HL-60 (cell line): ENCODE measurements around the gene GRID1.

ENCODE experiments used
- DNase-seq, 2 experiments: peaks; one replicate each; pipeline ENCODE4 v3.0.0-alpha.2; 2010 to 2020; ENCODE audit warnings: low read depth in 1 of 2, low spot score in 1 of 2
- H3K27ac ChIP-seq: fragments of 250-450 bp; sonication (Bioruptor Pico); replicated peaks from 2 replicates; pipeline ENCODE4 v1.5.1; 2020; ENCODE audit warnings: mild to moderate bottlenecking, moderate library complexity
- H3K27me3 ChIP-seq: fragments of 250-450 bp; sonication (Bioruptor Pico); 2 replicates; pipeline ENCODE4 v1.5.1; 2021; ENCODE audit warnings: mild to moderate bottlenecking, moderate library complexity; ENCODE audit not compliant: insufficient read depth, poor library complexity, severe bottlenecking
- H3K4me3 ChIP-seq: replicated peaks from 2 replicates; pipeline ENCODE4 v1.5.1; 2011; ENCODE audit warnings: mild to moderate bottlenecking, control low read depth, low read length; ENCODE audit not compliant: insufficient read depth
- GABPA ChIP-seq: IDR thresholded peaks from 2 replicates; pipeline ENCODE4 v1.6.1; 2012; ENCODE audit warnings: low read depth
- POLR2AphosphoS5 ChIP-seq: IDR thresholded peaks from 2 replicates; pipeline ENCODE4 v1.6.1; 2012; ENCODE audit warnings: low read depth
- SPI1 ChIP-seq: IDR thresholded peaks from 2 replicates; pipeline ENCODE4 v1.6.1; 2012; ENCODE audit warnings: low read depth, mild to moderate bottlenecking, borderline replicate concordance
- TF ChIP-seq, protein P1 (sequence below): IDR thresholded peaks from 2 replicates; pipeline ENCODE4 v1.6.1; 2012; ENCODE audit warnings: low read depth; ENCODE audit not compliant: insufficient replicate concordance
- TF ChIP-seq, protein P2 (sequence below): IDR thresholded peaks from one replicate; pipeline ENCODE4 v1.5.1; 2011; ENCODE audit warnings: low read length, control low read depth, inconsistent platforms; ENCODE audit not compliant: insufficient read depth

The GRID1 gene

DNA sequence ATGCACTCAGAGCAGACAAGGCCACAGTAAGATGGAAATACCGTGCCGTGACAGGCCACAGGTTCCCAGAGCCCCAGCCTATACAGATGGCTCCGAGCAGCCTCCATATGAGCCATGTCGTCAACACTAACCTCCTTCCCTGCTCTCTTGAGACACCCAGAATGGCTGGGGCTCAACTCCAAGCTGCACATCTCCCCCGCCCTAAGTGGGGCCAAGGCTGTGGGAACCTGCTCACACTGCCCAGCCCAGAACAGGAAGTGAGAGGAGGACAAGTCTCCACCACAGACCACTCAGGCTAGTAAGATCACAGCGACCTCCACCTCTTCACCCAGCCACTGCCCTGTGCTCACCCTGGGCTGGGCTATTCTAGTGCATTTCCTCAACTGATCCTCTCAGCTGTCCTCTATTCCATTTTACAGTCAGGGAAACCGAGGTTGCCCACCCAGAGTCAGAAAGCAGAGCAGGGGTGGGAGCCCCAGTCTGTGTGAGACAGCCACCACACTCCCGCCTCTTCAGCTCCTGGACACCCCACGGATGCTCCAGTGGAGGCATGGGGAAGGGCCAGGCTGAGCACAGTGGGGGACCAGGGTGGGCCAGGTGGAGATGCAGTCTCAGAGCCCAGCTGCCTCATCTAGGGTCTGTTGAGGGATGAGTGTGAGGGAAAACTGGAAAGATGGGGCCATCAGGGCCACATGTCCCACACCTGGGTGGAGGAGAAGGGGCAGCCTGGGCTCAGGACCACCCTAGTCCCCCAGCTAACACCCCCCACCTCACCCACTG is 11.6 kb downstream of the GRID1 start:
- peak; percentile 75 to 89 for DNase-seq

DNA sequence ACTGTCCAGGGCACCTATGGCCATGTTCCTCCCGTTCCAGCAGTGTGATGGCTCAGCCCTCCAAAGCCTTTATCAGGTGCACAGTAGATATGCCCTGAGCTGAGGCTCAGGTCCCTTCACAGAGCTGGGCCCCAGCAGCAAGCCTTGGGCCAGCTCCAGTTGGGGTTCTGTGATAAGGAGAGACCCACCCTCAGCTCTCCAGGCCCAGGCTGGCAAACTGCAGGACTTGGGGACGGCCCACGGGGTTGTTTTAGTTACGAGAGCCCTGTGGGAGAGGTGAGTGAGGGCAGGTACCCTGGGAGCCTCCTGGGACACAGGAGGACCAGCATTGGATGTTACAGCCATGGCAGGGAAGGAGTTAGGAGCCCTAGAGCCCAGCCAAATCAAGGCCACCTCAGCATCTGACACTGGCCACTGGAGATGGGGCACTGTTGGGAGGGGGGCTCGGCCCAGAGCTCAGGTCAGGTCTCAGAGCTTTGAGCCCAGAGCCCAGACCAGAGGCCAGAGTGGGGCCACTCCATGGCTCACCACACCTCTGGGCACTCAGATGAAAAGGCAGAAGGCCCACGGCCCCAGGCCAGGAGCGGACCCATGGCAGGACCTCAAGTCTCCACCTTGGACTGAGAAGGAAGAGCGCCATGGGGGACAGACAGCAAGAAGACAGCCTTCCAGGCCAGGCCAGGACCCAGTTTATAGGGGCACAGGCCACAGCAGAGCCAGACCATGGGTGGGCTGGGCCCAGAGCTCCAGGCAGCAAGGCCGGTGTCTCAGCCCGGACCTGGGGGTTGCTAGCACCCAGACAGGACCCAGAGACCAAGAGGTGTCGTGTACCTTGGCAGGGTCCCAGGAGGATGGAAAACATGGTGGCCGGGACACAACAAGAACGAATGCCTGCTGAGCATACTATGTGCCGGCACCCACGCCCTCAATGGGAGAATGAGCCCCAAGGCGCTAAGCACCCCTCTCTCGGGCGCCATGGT is 12.8 kb downstream of the GRID1 start:
- Histone ChIP-seq H3K27ac (peak overlapping the region; percentile 88), H3K4me3 (no peak overlapping the region), H3K27me3 (no peaks in the 10 kb centered on the region)
- DNase-seq, result no peak
- TF ChIP-seq SPI1, result no peak
- TF ChIP-seq GABPA, result no peak
- TF ChIP-seq POLR2AphosphoS5, result no peak
- TF ChIP-seq, protein P1, sequence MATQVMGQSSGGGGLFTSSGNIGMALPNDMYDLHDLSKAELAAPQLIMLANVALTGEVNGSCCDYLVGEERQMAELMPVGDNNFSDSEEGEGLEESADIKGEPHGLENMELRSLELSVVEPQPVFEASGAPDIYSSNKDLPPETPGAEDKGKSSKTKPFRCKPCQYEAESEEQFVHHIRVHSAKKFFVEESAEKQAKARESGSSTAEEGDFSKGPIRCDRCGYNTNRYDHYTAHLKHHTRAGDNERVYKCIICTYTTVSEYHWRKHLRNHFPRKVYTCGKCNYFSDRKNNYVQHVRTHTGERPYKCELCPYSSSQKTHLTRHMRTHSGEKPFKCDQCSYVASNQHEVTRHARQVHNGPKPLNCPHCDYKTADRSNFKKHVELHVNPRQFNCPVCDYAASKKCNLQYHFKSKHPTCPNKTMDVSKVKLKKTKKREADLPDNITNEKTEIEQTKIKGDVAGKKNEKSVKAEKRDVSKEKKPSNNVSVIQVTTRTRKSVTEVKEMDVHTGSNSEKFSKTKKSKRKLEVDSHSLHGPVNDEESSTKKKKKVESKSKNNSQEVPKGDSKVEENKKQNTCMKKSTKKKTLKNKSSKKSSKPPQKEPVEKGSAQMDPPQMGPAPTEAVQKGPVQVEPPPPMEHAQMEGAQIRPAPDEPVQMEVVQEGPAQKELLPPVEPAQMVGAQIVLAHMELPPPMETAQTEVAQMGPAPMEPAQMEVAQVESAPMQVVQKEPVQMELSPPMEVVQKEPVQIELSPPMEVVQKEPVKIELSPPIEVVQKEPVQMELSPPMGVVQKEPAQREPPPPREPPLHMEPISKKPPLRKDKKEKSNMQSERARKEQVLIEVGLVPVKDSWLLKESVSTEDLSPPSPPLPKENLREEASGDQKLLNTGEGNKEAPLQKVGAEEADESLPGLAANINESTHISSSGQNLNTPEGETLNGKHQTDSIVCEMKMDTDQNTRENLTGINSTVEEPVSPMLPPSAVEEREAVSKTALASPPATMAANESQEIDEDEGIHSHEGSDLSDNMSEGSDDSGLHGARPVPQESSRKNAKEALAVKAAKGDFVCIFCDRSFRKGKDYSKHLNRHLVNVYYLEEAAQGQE, result no peak
- TF ChIP-seq, protein P2, sequence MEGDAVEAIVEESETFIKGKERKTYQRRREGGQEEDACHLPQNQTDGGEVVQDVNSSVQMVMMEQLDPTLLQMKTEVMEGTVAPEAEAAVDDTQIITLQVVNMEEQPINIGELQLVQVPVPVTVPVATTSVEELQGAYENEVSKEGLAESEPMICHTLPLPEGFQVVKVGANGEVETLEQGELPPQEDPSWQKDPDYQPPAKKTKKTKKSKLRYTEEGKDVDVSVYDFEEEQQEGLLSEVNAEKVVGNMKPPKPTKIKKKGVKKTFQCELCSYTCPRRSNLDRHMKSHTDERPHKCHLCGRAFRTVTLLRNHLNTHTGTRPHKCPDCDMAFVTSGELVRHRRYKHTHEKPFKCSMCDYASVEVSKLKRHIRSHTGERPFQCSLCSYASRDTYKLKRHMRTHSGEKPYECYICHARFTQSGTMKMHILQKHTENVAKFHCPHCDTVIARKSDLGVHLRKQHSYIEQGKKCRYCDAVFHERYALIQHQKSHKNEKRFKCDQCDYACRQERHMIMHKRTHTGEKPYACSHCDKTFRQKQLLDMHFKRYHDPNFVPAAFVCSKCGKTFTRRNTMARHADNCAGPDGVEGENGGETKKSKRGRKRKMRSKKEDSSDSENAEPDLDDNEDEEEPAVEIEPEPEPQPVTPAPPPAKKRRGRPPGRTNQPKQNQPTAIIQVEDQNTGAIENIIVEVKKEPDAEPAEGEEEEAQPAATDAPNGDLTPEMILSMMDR, result no peak

More for the DNA sequence above, 11.6 kb downstream of the GRID1 start:
- peak overlapping the region; percentile 88 for H3K27ac ChIP-seq
- no peak overlapping the region for H3K4me3 ChIP-seq
- H3K27me3 ChIP-seq, result no peaks in the 10 kb centered on the region
- TF ChIP-seq SPI1 (peak; percentile 83; the same call in 1 of the 2 replicates), POLR2AphosphoS5 (peak; percentile 68; the same call in 1 of the 2 replicates)
- TF ChIP-seq, protein P1, result no peak
- TF ChIP-seq, protein P2, result no peak

DNA sequence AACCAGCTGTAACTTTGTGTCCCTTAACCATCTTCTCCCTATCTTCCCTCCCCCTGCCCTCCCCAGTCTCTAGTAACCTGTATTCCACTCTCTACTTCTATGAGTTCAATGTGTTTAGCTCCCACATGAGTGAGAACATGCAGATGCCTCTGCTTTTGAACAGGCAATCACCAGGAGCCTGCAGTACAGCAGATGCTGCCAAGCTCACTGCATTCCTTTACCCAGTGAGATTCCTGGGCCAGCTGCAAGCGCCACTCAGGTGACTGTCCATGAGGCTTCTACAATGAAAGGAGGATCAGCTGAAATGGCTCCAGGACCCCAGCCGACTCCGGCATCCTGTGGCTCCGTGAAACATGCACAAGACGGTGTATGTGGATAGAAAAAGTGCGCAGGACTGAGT is 15.7 kb downstream of the GRID1 start:
- H3K4me3 ChIP-seq, result no peak overlapping the region
- TF ChIP-seq SPI1 (no peak), POLR2AphosphoS5 (no peak), GABPA (no peak)
- TF ChIP-seq, protein P1, result no peak
- TF ChIP-seq, protein P2, result no peak
- H3K27ac ChIP-seq, result no peak overlapping the region
- H3K27me3 ChIP-seq, result no peaks in the 10 kb centered on the region
- no peak for DNase-seq
